ENCODE measurements around the gene DST. TPM values are rescaled to one million over a fixed set of nuclear protein-coding genes. Genes with fewer than 3 reads are reported as not detected.
"Not testable (repeated sequence)": the region's sequence is repeated elsewhere in the genome, so short reads cannot be mapped to it uniquely, and the experiment has no call there.

The DST gene
- total RNA-seq, 2 donors from 2014 or later = 443 to 489 TPM

DNA sequence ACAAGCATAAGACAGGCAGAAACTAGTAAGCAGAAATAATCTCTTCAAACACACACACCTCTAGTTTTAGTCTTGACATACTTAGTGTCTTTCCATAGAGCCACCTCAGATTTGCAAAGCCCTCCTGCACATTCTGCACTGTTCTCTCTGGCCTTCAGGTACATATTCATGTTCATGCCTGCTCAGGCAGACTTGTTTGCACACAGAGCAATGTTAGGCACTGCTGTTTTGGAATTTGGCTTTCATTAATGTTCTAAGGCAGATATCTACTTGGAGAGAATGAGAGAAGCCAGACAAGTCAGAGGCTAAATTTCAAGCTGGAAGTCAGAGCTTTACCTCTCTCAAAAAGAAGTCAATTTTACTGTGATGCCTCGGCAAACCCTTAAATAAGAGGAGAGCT, 21.3 kb upstream of the DST start:
- TF ChIP-seq, protein P1, sequence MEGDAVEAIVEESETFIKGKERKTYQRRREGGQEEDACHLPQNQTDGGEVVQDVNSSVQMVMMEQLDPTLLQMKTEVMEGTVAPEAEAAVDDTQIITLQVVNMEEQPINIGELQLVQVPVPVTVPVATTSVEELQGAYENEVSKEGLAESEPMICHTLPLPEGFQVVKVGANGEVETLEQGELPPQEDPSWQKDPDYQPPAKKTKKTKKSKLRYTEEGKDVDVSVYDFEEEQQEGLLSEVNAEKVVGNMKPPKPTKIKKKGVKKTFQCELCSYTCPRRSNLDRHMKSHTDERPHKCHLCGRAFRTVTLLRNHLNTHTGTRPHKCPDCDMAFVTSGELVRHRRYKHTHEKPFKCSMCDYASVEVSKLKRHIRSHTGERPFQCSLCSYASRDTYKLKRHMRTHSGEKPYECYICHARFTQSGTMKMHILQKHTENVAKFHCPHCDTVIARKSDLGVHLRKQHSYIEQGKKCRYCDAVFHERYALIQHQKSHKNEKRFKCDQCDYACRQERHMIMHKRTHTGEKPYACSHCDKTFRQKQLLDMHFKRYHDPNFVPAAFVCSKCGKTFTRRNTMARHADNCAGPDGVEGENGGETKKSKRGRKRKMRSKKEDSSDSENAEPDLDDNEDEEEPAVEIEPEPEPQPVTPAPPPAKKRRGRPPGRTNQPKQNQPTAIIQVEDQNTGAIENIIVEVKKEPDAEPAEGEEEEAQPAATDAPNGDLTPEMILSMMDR (IDR thresholded peaks at IDR 0.05) = no peak
- DNase-seq (ENCODE audit: low spot score) = no peak
- Histone ChIP-seq H3K27me3 (replicated peaks; ENCODE audit: insufficient read depth) (no peaks in the 10 kb centered on the region), H3K4me1 (ENCODE audit: control insufficient read depth in 1 of 2, low read depth in 2 of 2) (peaks cover 5 to 19% of the 10 kb centered on the region in 2 donors), H3K4me3 (no peak overlapping the region), H3K36me3 (no peaks in the 10 kb centered on the region), H3K27ac (no peak overlapping the region), H3K9me3 (no peaks in the 10 kb centered on the region)
- no peak for ATAC-seq (ENCODE audit: insufficient number of reproducible peaks, low FRiP score, low read depth)

- Histone ChIP-seq H3K27ac (no peak overlapping the region), H3K27me3 (replicated peaks; ENCODE audit: insufficient read depth) (no peaks in the 10 kb centered on the region), H3K9me3 (no peaks in the 10 kb centered on the region), H3K4me3 (no peak overlapping the region), H3K36me3 (no peaks in the 10 kb centered on the region), H3K4me1 (ENCODE audit: control insufficient read depth in 1 of 2, low read depth in 2 of 2) (peaks cover 5 to 19% of the 10 kb centered on the region in 2 donors)
- DNase-seq (ENCODE audit: low spot score) (no peak), ATAC-seq (ENCODE audit: insufficient number of reproducible peaks, low FRiP score, low read depth) (no peak)
- TF ChIP-seq, protein P1 (IDR thresholded peaks at IDR 0.05) = no peak
Measured at GRCh38 chr6:56663344-56663743, 20.7 kb upstream of the DST start.

- not testable (repeated sequence) for H3K36me3 ChIP-seq; H3K9me3 ChIP-seq; ATAC-seq (ENCODE audit: insufficient number of reproducible peaks, low FRiP score, low read depth); DNase-seq (ENCODE audit: low spot score); H3K27ac ChIP-seq; H3K27me3 ChIP-seq (replicated peaks; ENCODE audit: insufficient read depth); H3K4me3 ChIP-seq
- peaks cover under 1 to 11% of the 10 kb centered on the region in 2 donors for H3K4me1 ChIP-seq (ENCODE audit: control insufficient read depth in 1 of 2, low read depth in 2 of 2)
Measured at GRCh38 chr6:56661338-56661737, 18.6 kb upstream of the DST start.

- Histone ChIP-seq H3K4me1 (ENCODE audit: control insufficient read depth in 1 of 2, low read depth in 2 of 2) (peaks cover 4 to 19% of the 10 kb centered on the region in 2 donors), H3K36me3 (no peaks in the 10 kb centered on the region), H3K4me3 (no peak overlapping the region), H3K27ac (no peak overlapping the region), H3K9me3 (no peaks in the 10 kb centered on the region), H3K27me3 (replicated peaks; ENCODE audit: insufficient read depth) (no peaks in the 10 kb centered on the region)
- TF ChIP-seq, protein P1 (IDR thresholded peaks at IDR 0.05) = no peak
- ATAC-seq (ENCODE audit: insufficient number of reproducible peaks, low FRiP score, low read depth) (no peak), DNase-seq (ENCODE audit: low spot score) (no peak)
Measured at GRCh38 chr6:56660381-56660730, 17.7 kb upstream of the DST start.

DNA sequence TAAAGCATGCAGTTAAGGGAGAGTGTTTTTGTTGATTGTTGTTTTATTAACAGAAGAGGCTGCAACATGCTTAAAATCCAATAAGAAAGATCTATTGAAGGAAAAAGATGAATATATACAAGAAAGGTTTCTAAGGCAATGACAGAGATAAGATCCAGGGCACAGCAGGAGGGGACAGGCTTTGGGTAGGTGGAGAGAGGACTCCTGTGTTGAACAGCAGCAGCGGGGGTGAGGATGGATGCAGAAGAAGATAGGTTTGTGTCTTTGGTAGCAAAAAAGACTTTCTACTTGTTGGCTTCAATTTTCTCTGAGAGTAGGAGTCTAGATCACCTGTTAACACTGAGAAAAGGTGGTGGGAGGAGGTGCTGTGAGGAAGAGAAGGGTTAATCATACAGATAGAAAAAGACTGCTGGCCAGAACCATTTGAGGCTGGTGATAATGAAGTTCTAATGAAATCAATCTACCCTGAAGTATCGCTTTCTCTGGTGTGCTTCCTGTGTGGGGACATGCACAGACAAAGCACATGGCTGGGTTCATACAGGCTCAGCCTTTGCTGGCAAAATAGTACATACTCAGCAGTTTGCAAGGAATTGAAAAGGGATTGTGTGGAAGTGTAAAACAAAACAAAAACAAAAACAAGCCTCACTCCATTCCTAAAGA, 17.2 kb upstream of the DST start:
- Histone ChIP-seq H3K27me3 (replicated peaks; ENCODE audit: insufficient read depth) (no peaks in the 10 kb centered on the region), H3K4me3 (no peak overlapping the region), H3K27ac (no peak overlapping the region), H3K36me3 (no peaks in the 10 kb centered on the region), H3K9me3 (no peaks in the 10 kb centered on the region), H3K4me1 (ENCODE audit: control insufficient read depth in 1 of 2, low read depth in 2 of 2) (peaks cover 4 to 22% of the 10 kb centered on the region in 2 donors)
- TF ChIP-seq, protein P1 (IDR thresholded peaks at IDR 0.05) = no peak
- DNase-seq (ENCODE audit: low spot score) (no peak), ATAC-seq (ENCODE audit: insufficient number of reproducible peaks, low FRiP score, low read depth) (no peak)

- Histone ChIP-seq H3K4me1 (ENCODE audit: control insufficient read depth in 1 of 2, low read depth in 2 of 2) (peaks cover 6 to 19% of the 10 kb centered on the region in 2 donors), H3K36me3 (no peaks in the 10 kb centered on the region), H3K27ac (no peak overlapping the region), H3K4me3 (no peak overlapping the region), H3K9me3 (no peaks in the 10 kb centered on the region), H3K27me3 (replicated peaks; ENCODE audit: insufficient read depth) (no peaks in the 10 kb centered on the region)
- no peak for ATAC-seq (ENCODE audit: insufficient number of reproducible peaks, low FRiP score, low read depth)
- TF ChIP-seq, protein P1 (IDR thresholded peaks at IDR 0.05) = no peak
- DNase-seq (ENCODE audit: low spot score) = no peak
Measured at GRCh38 chr6:56658326-56658725, 15.6 kb upstream of the DST start.

All from thoracic aorta (tissue), 2 donors.